ENCODE results near the gene SARDH. TPM values are rescaled to one million over a fixed set of nuclear protein-coding genes. Genes with fewer than 3 reads are reported as not detected.

Gene SARDH
- total RNA-seq, 4 donors from 2014 or later: 0.47 to 5.0 (median 0.95) TPM

- H3K36me3 ChIP-seq: no peaks in the 10 kb centered on the region
- TF ChIP-seq, protein P1, sequence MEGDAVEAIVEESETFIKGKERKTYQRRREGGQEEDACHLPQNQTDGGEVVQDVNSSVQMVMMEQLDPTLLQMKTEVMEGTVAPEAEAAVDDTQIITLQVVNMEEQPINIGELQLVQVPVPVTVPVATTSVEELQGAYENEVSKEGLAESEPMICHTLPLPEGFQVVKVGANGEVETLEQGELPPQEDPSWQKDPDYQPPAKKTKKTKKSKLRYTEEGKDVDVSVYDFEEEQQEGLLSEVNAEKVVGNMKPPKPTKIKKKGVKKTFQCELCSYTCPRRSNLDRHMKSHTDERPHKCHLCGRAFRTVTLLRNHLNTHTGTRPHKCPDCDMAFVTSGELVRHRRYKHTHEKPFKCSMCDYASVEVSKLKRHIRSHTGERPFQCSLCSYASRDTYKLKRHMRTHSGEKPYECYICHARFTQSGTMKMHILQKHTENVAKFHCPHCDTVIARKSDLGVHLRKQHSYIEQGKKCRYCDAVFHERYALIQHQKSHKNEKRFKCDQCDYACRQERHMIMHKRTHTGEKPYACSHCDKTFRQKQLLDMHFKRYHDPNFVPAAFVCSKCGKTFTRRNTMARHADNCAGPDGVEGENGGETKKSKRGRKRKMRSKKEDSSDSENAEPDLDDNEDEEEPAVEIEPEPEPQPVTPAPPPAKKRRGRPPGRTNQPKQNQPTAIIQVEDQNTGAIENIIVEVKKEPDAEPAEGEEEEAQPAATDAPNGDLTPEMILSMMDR (IDR thresholded peaks at IDR 0.05): no peak
- no peak for TF ChIP-seq POLR2A (IDR thresholded peaks at IDR 0.05)
- no peaks in the 10 kb centered on the region for H3K9me3 ChIP-seq
- H3K27ac ChIP-seq: no peak overlapping the region
- H3K4me1 ChIP-seq: peaks cover 0 to 5% (median 0%) of the 10 kb centered on the region in 4 donors
- no peak overlapping the region for H3K4me3 ChIP-seq
- DNase-seq: no peak
- no peaks in the 10 kb centered on the region for H3K27me3 ChIP-seq
Observed at GRCh38 chr9:133716564-133717112, 21.5 kb downstream of the SARDH start.

GRCh38 chr9:133715866-133716563 lies 22.1 kb downstream of the SARDH start:
- H3K4me3 ChIP-seq: no peak overlapping the region
- H3K36me3 ChIP-seq: no peaks in the 10 kb centered on the region
- no peak for DNase-seq
- H3K9me3 ChIP-seq: no peaks in the 10 kb centered on the region
- H3K4me1 ChIP-seq: peaks cover 0 to 5% (median 0%) of the 10 kb centered on the region in 4 donors
- TF ChIP-seq, protein P1 (IDR thresholded peaks at IDR 0.05): peak in 4 of 6 experiments; percentile 9 to 41 (median 16)
- TF ChIP-seq POLR2A (IDR thresholded peaks at IDR 0.05): no peak
- H3K27me3 ChIP-seq: no peaks in the 10 kb centered on the region
- H3K27ac ChIP-seq: peak overlapping the region in 2 of 4 donors; percentile 25 to 30

DNA sequence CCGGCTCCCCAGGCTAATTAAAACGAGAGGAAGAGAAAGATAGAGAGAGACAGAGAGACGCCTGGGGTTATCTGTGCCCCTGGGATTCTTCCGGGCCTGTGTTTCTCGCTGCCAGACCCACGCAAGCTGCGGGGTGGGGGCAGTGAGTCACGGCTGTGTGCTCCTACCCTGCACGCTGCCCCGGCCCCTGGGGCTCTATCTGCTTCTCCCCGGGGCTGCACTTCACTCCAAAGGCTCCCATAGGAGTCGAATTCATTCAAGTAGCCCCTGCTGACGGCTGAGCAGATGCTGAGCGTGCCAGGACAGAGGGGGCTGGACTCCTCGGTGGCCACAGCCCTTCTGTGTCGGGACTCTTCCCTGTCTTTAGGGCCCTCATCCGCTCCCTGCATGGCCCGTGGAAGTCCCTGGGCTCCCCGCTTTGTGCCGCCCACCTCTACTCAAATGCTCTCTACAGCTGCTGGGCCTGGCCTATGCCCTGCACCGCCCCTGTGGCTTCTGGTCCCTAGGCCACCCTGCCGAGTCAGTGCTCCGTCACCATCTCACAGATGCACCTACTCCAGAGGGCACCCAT lies 22.8 kb downstream of the SARDH start:
- no peak for DNase-seq
- no peaks in the 10 kb centered on the region for H3K36me3 ChIP-seq
- peak overlapping the region; percentile 25 to 48 (median 28) for H3K27ac ChIP-seq
- TF ChIP-seq, protein P1 (IDR thresholded peaks at IDR 0.05): no peak
- TF ChIP-seq POLR2A (IDR thresholded peaks at IDR 0.05): no peak
- H3K9me3 ChIP-seq: no peaks in the 10 kb centered on the region
- no peaks in the 10 kb centered on the region for H3K27me3 ChIP-seq
- H3K4me1 ChIP-seq: peaks cover 0 to 5% (median 0%) of the 10 kb centered on the region in 4 donors
- no peak overlapping the region for H3K4me3 ChIP-seq

- TF ChIP-seq POLR2A (IDR thresholded peaks at IDR 0.05): no peak
- TF ChIP-seq, protein P1 (IDR thresholded peaks at IDR 0.05): no peak
- peak overlapping the region; percentile 25 to 48 (median 28) for H3K27ac ChIP-seq
- no peaks in the 10 kb centered on the region for H3K9me3 ChIP-seq
- H3K4me3 ChIP-seq: no peak overlapping the region
- H3K36me3 ChIP-seq: no peaks in the 10 kb centered on the region
- peaks cover 0 to 5% (median 0%) of the 10 kb centered on the region in 4 donors for H3K4me1 ChIP-seq
- no peaks in the 10 kb centered on the region for H3K27me3 ChIP-seq
- no peak for DNase-seq
Observed at GRCh38 chr9:133714606-133715294, 23.4 kb downstream of the SARDH start.

DNA sequence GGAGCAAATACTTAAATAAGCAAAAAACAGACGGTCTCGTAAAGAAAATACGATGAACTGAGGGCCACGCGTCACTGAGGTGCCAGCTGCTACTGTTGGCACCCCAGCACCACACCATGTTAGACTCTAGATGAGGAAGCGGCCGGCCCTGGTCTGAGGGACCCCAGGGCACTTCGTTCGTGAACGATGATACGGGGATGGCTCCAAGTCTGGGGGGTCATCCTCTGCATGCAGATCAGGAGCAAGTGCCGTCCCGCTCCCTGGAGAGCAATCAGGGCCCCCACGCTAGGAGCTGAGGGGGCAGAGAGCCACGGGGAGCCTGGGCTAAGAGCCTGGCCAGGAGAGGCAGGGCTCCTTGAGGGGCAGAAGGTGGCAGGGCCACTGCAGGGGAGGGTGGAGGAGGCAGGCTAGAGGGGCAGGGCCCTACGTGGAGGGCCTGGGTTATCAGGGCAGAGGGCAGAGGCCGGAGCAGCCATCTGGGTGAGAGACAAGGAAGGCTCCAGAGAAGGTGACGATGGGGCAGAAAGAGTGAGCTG lies 24.1 kb downstream of the SARDH start:
- no peaks in the 10 kb centered on the region for H3K36me3 ChIP-seq
- no peaks in the 10 kb centered on the region for H3K27me3 ChIP-seq
- no peaks in the 10 kb centered on the region for H3K9me3 ChIP-seq
- H3K4me1 ChIP-seq: peaks cover 0 to 5% (median 0%) of the 10 kb centered on the region in 4 donors
- no peak overlapping the region for H3K4me3 ChIP-seq
- no peak overlapping the region for H3K27ac ChIP-seq
- no peak for TF ChIP-seq POLR2A (IDR thresholded peaks at IDR 0.05)
- TF ChIP-seq, protein P1 (IDR thresholded peaks at IDR 0.05): no peak
- no peak for DNase-seq
